Calu3 (cell line): ENCODE data around the gene ARHGAP6. TPM values are rescaled to one million over a fixed set of nuclear protein-coding genes. Genes with fewer than 3 reads are reported as not detected.

Experiments used
- BruUV-seq: library from RNA; stranded (reverse); fragments of 400-500 nt; replicated peaks from 2 replicates; lab custom pipeline; 2021; lab: Mats Ljungman, UMichigan
- CTCF ChIA-PET: fragments of 300-600 bp; sonication (Branson Sonifier 250); formaldehyde crosslinking; loops from one replicate; lab custom pipeline; 2022; ENCODE audit warnings: antibody characterized with exemption; lab: Charles Lee
- DNase-seq: peaks from one replicate; pipeline ENCODE4 v3.0.0; 2022
- H3K27ac Mint-ChIP-seq: one replicate; pipeline ENCODE4 v1.8.0; 2022; ENCODE audit warnings: mixed read lengths; ENCODE audit not compliant: unreplicated experiment
- H3K27me3 Mint-ChIP-seq: one replicate; pipeline ENCODE4 v1.8.0; 2022; ENCODE audit warnings: mixed read lengths; ENCODE audit not compliant: unreplicated experiment
- H3K36me3 Mint-ChIP-seq: one replicate; pipeline ENCODE4 v1.8.0; 2022; ENCODE audit warnings: mild to moderate bottlenecking, moderate library complexity, mixed read lengths; ENCODE audit not compliant: insufficient read depth, unreplicated experiment
- H3K4me1 Mint-ChIP-seq: one replicate; pipeline ENCODE4 v1.8.0; 2022; ENCODE audit warnings: mild to moderate bottlenecking, low read depth, mixed read lengths; ENCODE audit not compliant: unreplicated experiment
- H3K4me3 Mint-ChIP-seq: one replicate; pipeline ENCODE4 v1.8.0; 2022; ENCODE audit warnings: mild to moderate bottlenecking, low read depth, moderate library complexity, mixed read lengths; ENCODE audit not compliant: unreplicated experiment
- H3K9me3 Mint-ChIP-seq: one replicate; pipeline ENCODE4 v1.8.0; 2022; ENCODE audit warnings: low read depth, mixed read lengths; ENCODE audit not compliant: unreplicated experiment
- CTCF ChIP-seq: fragments of 200-600 bp; IDR thresholded peaks from one replicate; pipeline ENCODE4 v1.8.0; 2022; ENCODE audit warnings: antibody characterized with exemption; ENCODE audit not compliant: unreplicated experiment
- intact Hi-C: fragments of 100-400 bp; cut with micrococcal nuclease; formaldehyde crosslinking; loops from one replicate; pipeline ENCODE4 v1.10.0; 2022; ENCODE audit not compliant: unreplicated experiment
- total RNA-seq: library from RNA; stranded (reverse); gene quantifications from 2 replicates; pipeline ENCODE4 v1.2.3, GENCODE V29; 2022

ARHGAP6 gene
- total RNA-seq, 1 experiment from 2014 or later, result not detected

DNA sequence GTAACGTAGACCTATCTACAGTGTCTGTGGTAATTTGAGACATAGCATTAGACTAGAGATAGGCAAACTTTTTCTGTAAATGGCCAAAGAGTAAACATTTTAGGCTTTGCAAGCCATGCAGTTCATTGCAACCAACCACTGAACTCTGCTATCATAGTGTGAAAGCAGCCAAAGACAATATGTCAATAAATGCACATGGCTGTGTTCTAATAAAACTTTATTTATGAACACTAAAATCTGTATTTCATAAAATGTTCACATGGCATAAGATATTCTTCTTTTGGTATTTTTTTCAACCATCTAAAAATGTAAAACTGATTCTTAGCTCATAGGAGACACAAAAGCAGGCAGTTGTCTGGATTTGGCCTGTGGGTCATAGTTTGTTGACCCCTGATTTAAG lies 251.6 kb downstream of the ARHGAP6 start:
- no TSS peak for BruUV-seq
- H3K9me3 Mint-ChIP-seq, result no peaks in the 10 kb centered on the region
- H3K4me3 Mint-ChIP-seq, result no peak overlapping the region
- H3K27me3 Mint-ChIP-seq, result no peaks in the 10 kb centered on the region
- H3K27ac Mint-ChIP-seq, result no peak overlapping the region
- no peak for TF ChIP-seq CTCF
- no peaks in the 10 kb centered on the region for H3K36me3 Mint-ChIP-seq
- H3K4me1 Mint-ChIP-seq, result no peaks in the 10 kb centered on the region
- DNase-seq, result no peak
- CTCF ChIA-PET, result no interaction called here
- intact Hi-C loops, result no loop called here

GRCh38 chrX:11412715-11413623 lies 252.8 kb downstream of the ARHGAP6 start:
- H3K27ac Mint-ChIP-seq, result no peak overlapping the region
- no TSS peak for BruUV-seq
- no peaks in the 10 kb centered on the region for H3K4me1 Mint-ChIP-seq
- intact Hi-C loops, result no loop called here
- no peaks in the 10 kb centered on the region for H3K36me3 Mint-ChIP-seq
- no peaks in the 10 kb centered on the region for H3K9me3 Mint-ChIP-seq
- CTCF ChIA-PET, result no interaction called here
- no peak for TF ChIP-seq CTCF
- no peaks in the 10 kb centered on the region for H3K27me3 Mint-ChIP-seq
- H3K4me3 Mint-ChIP-seq, result no peak overlapping the region
- no peak for DNase-seq

DNA sequence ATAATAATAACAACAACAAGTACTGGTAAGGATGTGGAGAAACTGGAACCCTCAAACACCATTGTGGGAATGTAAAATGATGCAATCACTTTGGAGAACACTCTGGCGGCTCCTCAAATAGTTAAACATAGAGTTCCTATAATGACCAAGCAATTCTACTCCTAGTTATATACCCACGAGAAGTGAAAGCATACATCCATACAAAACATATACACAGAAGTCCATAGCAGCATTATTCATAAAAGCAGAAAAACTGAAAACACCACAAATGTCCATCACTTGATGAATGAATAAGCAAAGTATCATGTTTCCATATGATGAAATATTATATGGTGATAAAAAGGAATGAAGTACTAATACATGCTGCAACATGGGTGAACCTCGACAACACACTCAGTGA lies 255.8 kb downstream of the ARHGAP6 start:
- TF ChIP-seq CTCF, result no peak
- DNase-seq, result no peak
- Mint-ChIP-seq H3K27ac (no peak overlapping the region), H3K27me3 (no peaks in the 10 kb centered on the region), H3K4me3 (no peak overlapping the region), H3K9me3 (no peaks in the 10 kb centered on the region), H3K36me3 (no peaks in the 10 kb centered on the region), H3K4me1 (no peaks in the 10 kb centered on the region)
- CTCF ChIA-PET, result no interaction called here
- intact Hi-C loops, result no loop called here
- BruUV-seq, result no TSS peak

GRCh38 chrX:11408783-11409182 lies 256.9 kb downstream of the ARHGAP6 start:
- BruUV-seq, result no TSS peak
- no peaks in the 10 kb centered on the region for H3K36me3 Mint-ChIP-seq
- no peaks in the 10 kb centered on the region for H3K9me3 Mint-ChIP-seq
- no peak for TF ChIP-seq CTCF
- DNase-seq, result no peak
- intact Hi-C loops, result no loop called here
- no peak overlapping the region for H3K27ac Mint-ChIP-seq
- no peaks in the 10 kb centered on the region for H3K4me1 Mint-ChIP-seq
- no peak overlapping the region for H3K4me3 Mint-ChIP-seq
- CTCF ChIA-PET, result no interaction called here
- H3K27me3 Mint-ChIP-seq, result no peaks in the 10 kb centered on the region
